ENCODE measurements around the gene POU2F1.

GRCh38 chr1:167221738-167222610, 1.3 kb downstream of the POU2F1 start:
- TF ChIP-seq POLR2AphosphoS5 (IDR thresholded peaks at IDR 0.05): peak; percentile 31 to 84
- TF ChIP-seq, protein P1, sequence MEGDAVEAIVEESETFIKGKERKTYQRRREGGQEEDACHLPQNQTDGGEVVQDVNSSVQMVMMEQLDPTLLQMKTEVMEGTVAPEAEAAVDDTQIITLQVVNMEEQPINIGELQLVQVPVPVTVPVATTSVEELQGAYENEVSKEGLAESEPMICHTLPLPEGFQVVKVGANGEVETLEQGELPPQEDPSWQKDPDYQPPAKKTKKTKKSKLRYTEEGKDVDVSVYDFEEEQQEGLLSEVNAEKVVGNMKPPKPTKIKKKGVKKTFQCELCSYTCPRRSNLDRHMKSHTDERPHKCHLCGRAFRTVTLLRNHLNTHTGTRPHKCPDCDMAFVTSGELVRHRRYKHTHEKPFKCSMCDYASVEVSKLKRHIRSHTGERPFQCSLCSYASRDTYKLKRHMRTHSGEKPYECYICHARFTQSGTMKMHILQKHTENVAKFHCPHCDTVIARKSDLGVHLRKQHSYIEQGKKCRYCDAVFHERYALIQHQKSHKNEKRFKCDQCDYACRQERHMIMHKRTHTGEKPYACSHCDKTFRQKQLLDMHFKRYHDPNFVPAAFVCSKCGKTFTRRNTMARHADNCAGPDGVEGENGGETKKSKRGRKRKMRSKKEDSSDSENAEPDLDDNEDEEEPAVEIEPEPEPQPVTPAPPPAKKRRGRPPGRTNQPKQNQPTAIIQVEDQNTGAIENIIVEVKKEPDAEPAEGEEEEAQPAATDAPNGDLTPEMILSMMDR (IDR thresholded peaks at IDR 0.05): no peak

Data from upper lobe of left lung (tissue), 4 donors.